Measurements from ENCODE around the gene NDST4. TPM values are rescaled to one million over a fixed set of nuclear protein-coding genes. Genes with fewer than 3 reads are reported as not detected.

Gene NDST4
- total RNA-seq = not detected in 2 replicates

DNA sequence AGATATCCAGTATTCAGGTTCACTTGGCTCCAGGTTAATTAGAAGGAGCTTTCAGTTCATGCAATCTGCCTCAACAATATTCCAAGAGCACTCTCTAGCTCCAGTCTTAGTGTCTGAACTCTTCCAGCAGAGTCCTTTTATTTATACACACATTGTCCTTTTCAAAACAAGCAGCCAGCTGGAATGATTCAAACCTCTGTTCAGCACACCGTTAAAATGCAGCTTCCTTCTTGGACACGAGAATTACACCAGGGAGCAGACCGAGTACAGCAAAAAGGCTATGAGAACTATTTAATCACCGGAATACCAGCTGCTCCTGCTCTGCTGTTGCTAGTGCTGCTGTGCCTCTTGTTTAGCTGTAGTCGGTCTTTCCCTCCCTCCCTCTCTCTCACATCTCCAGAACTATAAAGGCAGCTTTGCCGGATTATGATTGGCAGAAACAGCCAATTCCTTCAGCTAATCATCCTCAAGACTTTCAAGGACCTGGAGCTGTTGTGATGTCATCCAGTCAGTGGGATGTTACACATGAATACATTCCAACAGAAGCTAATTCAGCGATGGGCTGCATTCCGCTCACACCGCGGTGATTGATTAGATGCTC is at the start of gene NDST4:
NDST4 (minus strand) TSS at position 115 of the 601 bp plus-strand sequence. CDS start 36,584 bp downstream, outside the sequence.

Data from bronchus fibroblast of lung (primary cell).